NCI-H187 (cell line): ENCODE results near the gene WNT11.
"Not testable (repeated sequence)": the region's sequence is repeated elsewhere in the genome, so short reads cannot be mapped to it uniquely, and the experiment has no call there.

Source experiments
- DNase-seq, 2 experiments: peaks; one replicate each; lab custom pipeline; 2025; lab: John Stamatoyannopoulos, UW

Gene WNT11

GRCh38 chr11:76201672-76202412 lies 4.5 kb downstream of the WNT11 start:
- DNase-seq = no peak

- DNase-seq = no peak
Observed at GRCh38 chr11:76201056-76201455, 5.2 kb downstream of the WNT11 start.

- no peak for DNase-seq
Observed at GRCh38 chr11:76200006-76200940, 6.0 kb downstream of the WNT11 start.

- DNase-seq = not testable (repeated sequence)
Observed at GRCh38 chr11:76198691-76199090, 7.6 kb downstream of the WNT11 start.

- DNase-seq = no peak
Observed at GRCh38 chr11:76197941-76198640, 8.2 kb downstream of the WNT11 start.

- no peak for DNase-seq
Observed at GRCh38 chr11:76197332-76197731, 9.0 kb downstream of the WNT11 start.

GRCh38 chr11:76196849-76197248 lies 9.5 kb downstream of the WNT11 start:
- DNase-seq = no peak

GRCh38 chr11:76194872-76195668 lies 11.2 kb downstream of the WNT11 start:
- DNase-seq = no peak

GRCh38 chr11:76193219-76193618 lies 13.1 kb downstream of the WNT11 start:
- DNase-seq = no peak

GRCh38 chr11:76190376-76190775 lies 15.9 kb downstream of the WNT11 start:
- no peak for DNase-seq

GRCh38 chr11:76189682-76190081 lies 16.6 kb downstream of the WNT11 start:
- DNase-seq = no peak

GRCh38 chr11:76188873-76189272 lies 17.4 kb downstream of the WNT11 start:
- no peak for DNase-seq

- DNase-seq = no peak
Observed at GRCh38 chr11:76186776-76187279, 19.5 kb downstream of the WNT11 start.

- peak; percentile 15 to 43 for DNase-seq
Observed at GRCh38 chr11:76185931-76186401, 20.3 kb downstream of the WNT11 start.

GRCh38 chr11:76185511-76185910 lies 20.8 kb downstream of the WNT11 start:
- DNase-seq = no peak

GRCh38 chr11:76184551-76184993 lies 21.7 kb downstream of the WNT11 start:
- DNase-seq = no peak

- DNase-seq = no peak
Observed at GRCh38 chr11:76181371-76181770, 24.9 kb downstream of the WNT11 start.

- DNase-seq = no peak
Observed at GRCh38 chr11:76179147-76179546, 27.2 kb downstream of the WNT11 start.

- DNase-seq = no peak
Observed at GRCh38 chr11:76177250-76177686, 29.0 kb downstream of the WNT11 start.

- DNase-seq = no peak
Observed at GRCh38 chr11:76176463-76176862, 29.8 kb downstream of the WNT11 start.

- no peak for DNase-seq
Observed at GRCh38 chr11:76175783-76176182, 30.5 kb downstream of the WNT11 start.
